ENCODE data around the gene PCP4L1. TPM values are rescaled to one million over a fixed set of nuclear protein-coding genes. Genes with fewer than 3 reads are reported as not detected.

The PCP4L1 gene
- total RNA-seq, 1 experiment from 2014 or later, result not detected

GRCh38 chr1:161266202-161266601 is 7.7 kb downstream of the PCP4L1 start:
- no peak for ATAC-seq
- Histone ChIP-seq H3K4me3 (replicated peaks in 1 of 2; ENCODE audit: low read depth in 1 of 2, low read length in 2 of 2) (no peak overlapping the region), H3K27ac (ENCODE audit: low read depth, low read length) (no peak overlapping the region), H3K36me3 (ENCODE audit: control insufficient read depth in 1 of 2, insufficient read depth in 2 of 2, low read length in 2 of 2) (no peaks in the 10 kb centered on the region), H3K4me1 (ENCODE audit: control insufficient read depth in 1 of 2, insufficient read depth in 2 of 2, low read length in 2 of 2) (peaks cover 0 to 5% of the 10 kb centered on the region in 2 experiments; a peak in 1 of 4 replicates), H3K4me2 (ENCODE audit: low read length) (no peak overlapping the region), H2AFZ (ENCODE audit: low read depth, low read length, poor library complexity, severe bottlenecking) (no peak overlapping the region), H3K9ac (ENCODE audit: low read length) (no peak overlapping the region), H3K27me3 (ENCODE audit: insufficient read depth, low read length) (peaks cover 1% of the 10 kb centered on the region), H3K9me2 (ENCODE audit: insufficient read depth) (no peaks in the 10 kb centered on the region), H3K79me2 (ENCODE audit: insufficient read depth, low read length) (no peaks in the 10 kb centered on the region), H4K20me1 (ENCODE audit: insufficient read depth) (no peaks in the 10 kb centered on the region), H3K9me3 (ENCODE audit: control insufficient read depth in 1 of 2, insufficient read depth in 1 of 2, low read depth in 1 of 2, low read length in 2 of 2) (no peaks in the 10 kb centered on the region)
- intact Hi-C loops (cut with micrococcal nuclease), result no loop called here
- ChIA-PET CTCF (no interaction called here), POLR2A (no interaction called here), RAD21 (ENCODE audit: low non-redundant PET in 1 of 2, low total read pairs in 2 of 2, uncharacterized antibody in 2 of 2, unreplicated experiment in 2 of 2) (no interaction called here)
- no peak for TF ChIP-seq EZH2phosphoT487 (IDR thresholded peaks at IDR 0.05; ENCODE audit: borderline replicate concordance)
- TF ChIP-seq POLR2A (IDR thresholded peaks at IDR 0.05; ENCODE audit: borderline replicate concordance, extremely low read depth, insufficient read depth, insufficient read length), result no peak
- TF ChIP-seq ZFX (IDR thresholded peaks at IDR 0.05), result no peak
- TF ChIP-seq SIN3A (IDR thresholded peaks at IDR 0.05; ENCODE audit: low read depth), result no peak
- TF ChIP-seq SP1 (IDR thresholded peaks at IDR 0.05; ENCODE audit: low read depth), result no peak
- TF ChIP-seq POLR2AphosphoS5 (IDR thresholded peaks at IDR 0.05; ENCODE audit: low read depth, low read length), result no peak
- no peak for TF ChIP-seq CBX3 (IDR thresholded peaks at IDR 0.05; ENCODE audit: low read depth)
- no peak for TF ChIP-seq JUND (IDR thresholded peaks at IDR 0.05)
- TF ChIP-seq TCF7L2 (IDR thresholded peaks at IDR 0.05; ENCODE audit: borderline replicate concordance, extremely low read depth, insufficient read depth, insufficient read length), result no peak
- TF ChIP-seq ZNF274 (IDR thresholded peaks at IDR 0.05; ENCODE audit: low read depth, low read length), result no peak
- no peak for TF ChIP-seq SRF (IDR thresholded peaks at IDR 0.05; ENCODE audit: low read depth)
- TF ChIP-seq MAX (IDR thresholded peaks at IDR 0.05), result no peak
- no peak for TF ChIP-seq ELF1 (IDR thresholded peaks at IDR 0.05; ENCODE audit: borderline replicate concordance, low read depth)
- TF ChIP-seq REST (IDR thresholded peaks at IDR 0.05; ENCODE audit: low read depth), result no peak
- no peak for TF ChIP-seq ATF3 (IDR thresholded peaks at IDR 0.05)
- TF ChIP-seq CEBPB (IDR thresholded peaks at IDR 0.05; ENCODE audit: low read depth), result no peak
- TF ChIP-seq YY1 (IDR thresholded peaks at IDR 0.05; ENCODE audit: extremely low read depth, insufficient replicate concordance, low read depth, low read length), result no peak
- TF ChIP-seq ZBTB33 (IDR thresholded peaks at IDR 0.05; ENCODE audit: extremely low read depth, insufficient replicate concordance, low read length), result no peak
- no peak for TF ChIP-seq RAD21 (IDR thresholded peaks at IDR 0.05; ENCODE audit: low read depth)
- BruUV-seq (replicated peaks), result no TSS peak
- no peak for DNase-seq (ENCODE audit: low read depth, low spot score)

Data from HCT116 (cell line).